WTC11 (cell line): ENCODE measurements around the gene MSL1. TPM values are rescaled to one million over a fixed set of nuclear protein-coding genes. Genes with fewer than 3 reads are reported as not detected.

Source experiments
- ARID4B ChIP-seq: sonication (generic); formaldehyde crosslinking; IDR thresholded peaks from 2 replicates; pipeline ENCODE4 v1.8.0; 2023; ENCODE audit warnings: missing genetic modification reagents, mild to moderate bottlenecking, borderline replicate concordance
- CREM ChIP-seq: sonication (generic); formaldehyde crosslinking; IDR thresholded peaks from 2 replicates; pipeline ENCODE4 v1.8.1; 2022; ENCODE audit warnings: mild to moderate bottlenecking, missing genetic modification reagents, moderate library complexity
- E2F4 ChIP-seq: sonication (generic); formaldehyde crosslinking; IDR thresholded peaks from 2 replicates; pipeline ENCODE4 v1.8.1; 2022; ENCODE audit warnings: low read depth, mild to moderate bottlenecking, moderate library complexity, missing genetic modification reagents, borderline replicate concordance
- ETV6 ChIP-seq: sonication (generic); formaldehyde crosslinking; IDR thresholded peaks from 2 replicates; pipeline ENCODE4 v1.8.1; 2022; ENCODE audit warnings: mild to moderate bottlenecking, missing genetic modification reagents
- FOXJ3 ChIP-seq: sonication (generic); formaldehyde crosslinking; IDR thresholded peaks from 2 replicates; pipeline ENCODE4 v1.9.0; 2021; ENCODE audit warnings: missing genetic modification reagents, mild to moderate bottlenecking, borderline replicate concordance
- NFATC4 ChIP-seq: fragments of 250-450 bp; sonication (Bioruptor Pico); IDR thresholded peaks from 2 replicates; pipeline ENCODE4 v1.9.0; 2021; ENCODE audit warnings: mild to moderate bottlenecking
- NR3C1 ChIP-seq: sonication (generic); formaldehyde crosslinking; conservative IDR thresholded peaks from 2 replicates; pipeline ENCODE4 v1.8.1; 2023; ENCODE audit warnings: low read depth, mild to moderate bottlenecking, missing genetic modification reagents
- PRRX2 ChIP-seq: fragments of 250-450 bp; sonication (Bioruptor Pico); IDR thresholded peaks from 2 replicates; pipeline ENCODE4 v1.8.0; 2021; ENCODE audit warnings: mild to moderate bottlenecking
- TEAD4 ChIP-seq: sonication (generic); formaldehyde crosslinking; IDR thresholded peaks from 2 replicates; pipeline ENCODE4 v1.8.0; 2022; ENCODE audit warnings: mild to moderate bottlenecking, missing genetic modification reagents
- USF2 ChIP-seq: sonication (generic); formaldehyde crosslinking; IDR thresholded peaks from 2 replicates; pipeline ENCODE4 v1.8.1; 2023; ENCODE audit warnings: mild to moderate bottlenecking, missing genetic modification reagents, moderate library complexity
- ZNF138 ChIP-seq: sonication (generic); formaldehyde crosslinking; conservative IDR thresholded peaks from 2 replicates; pipeline ENCODE4 v1.8.1; 2022; ENCODE audit warnings: mild to moderate bottlenecking, moderate library complexity, missing genetic modification reagents
- ZNF512 ChIP-seq: sonication (generic); formaldehyde crosslinking; IDR thresholded peaks from 2 replicates; pipeline ENCODE4 v1.8.1; 2022; ENCODE audit warnings: missing genetic modification reagents, borderline replicate concordance
- ZNF671 ChIP-seq: fragments of 250-450 bp; sonication (Bioruptor Pico); IDR thresholded peaks from 2 replicates; pipeline ENCODE4 v1.8.0; 2021; ENCODE audit warnings: mild to moderate bottlenecking
- ZSCAN18 ChIP-seq: fragments of 250-450 bp; sonication (Bioruptor Pico); IDR thresholded peaks from 2 replicates; pipeline ENCODE4 v2.1.2; 2022; ENCODE audit warnings: mild to moderate bottlenecking, moderate library complexity
- total RNA-seq: library from RNA; stranded (reverse); gene quantifications from 3 replicates; pipeline ENCODE4 v1.2.3, GENCODE V29; 2021
- TF ChIP-seq, protein P1 (sequence below): fragments of 250-450 bp; sonication (Bioruptor Pico); conservative IDR thresholded peaks from 2 replicates; pipeline ENCODE4 v1.9.0; 2021; ENCODE audit warnings: mild to moderate bottlenecking
- TF ChIP-seq, protein P2 (sequence below): sonication (generic); formaldehyde crosslinking; conservative IDR thresholded peaks from 2 replicates; pipeline ENCODE4 v1.8.1; 2023; ENCODE audit warnings: mild to moderate bottlenecking, low read depth, missing genetic modification reagents, moderate library complexity
- TF ChIP-seq, protein P3 (sequence below): sonication (generic); formaldehyde crosslinking; IDR thresholded peaks from 2 replicates; pipeline ENCODE4 v1.8.1; 2022; ENCODE audit warnings: mild to moderate bottlenecking, missing genetic modification reagents, moderate library complexity, borderline replicate concordance
- TF ChIP-seq, protein P4 (sequence below): sonication (generic); formaldehyde crosslinking; conservative IDR thresholded peaks from 2 replicates; pipeline ENCODE4 v1.8.1; 2022; ENCODE audit warnings: mild to moderate bottlenecking, missing genetic modification reagents
- TF ChIP-seq, protein P5 (sequence below): sonication (generic); formaldehyde crosslinking; IDR thresholded peaks from 2 replicates; pipeline ENCODE4 v1.8.1; 2022; ENCODE audit warnings: low read depth, missing genetic modification reagents, borderline replicate concordance

The MSL1 gene
- total RNA-seq, 1 experiment from 2014 or later, result 78.1 TPM

GRCh38 chr17:40100669-40101366 is 21.0 kb upstream of the MSL1 start (continued):
- TF ChIP-seq, protein P1, sequence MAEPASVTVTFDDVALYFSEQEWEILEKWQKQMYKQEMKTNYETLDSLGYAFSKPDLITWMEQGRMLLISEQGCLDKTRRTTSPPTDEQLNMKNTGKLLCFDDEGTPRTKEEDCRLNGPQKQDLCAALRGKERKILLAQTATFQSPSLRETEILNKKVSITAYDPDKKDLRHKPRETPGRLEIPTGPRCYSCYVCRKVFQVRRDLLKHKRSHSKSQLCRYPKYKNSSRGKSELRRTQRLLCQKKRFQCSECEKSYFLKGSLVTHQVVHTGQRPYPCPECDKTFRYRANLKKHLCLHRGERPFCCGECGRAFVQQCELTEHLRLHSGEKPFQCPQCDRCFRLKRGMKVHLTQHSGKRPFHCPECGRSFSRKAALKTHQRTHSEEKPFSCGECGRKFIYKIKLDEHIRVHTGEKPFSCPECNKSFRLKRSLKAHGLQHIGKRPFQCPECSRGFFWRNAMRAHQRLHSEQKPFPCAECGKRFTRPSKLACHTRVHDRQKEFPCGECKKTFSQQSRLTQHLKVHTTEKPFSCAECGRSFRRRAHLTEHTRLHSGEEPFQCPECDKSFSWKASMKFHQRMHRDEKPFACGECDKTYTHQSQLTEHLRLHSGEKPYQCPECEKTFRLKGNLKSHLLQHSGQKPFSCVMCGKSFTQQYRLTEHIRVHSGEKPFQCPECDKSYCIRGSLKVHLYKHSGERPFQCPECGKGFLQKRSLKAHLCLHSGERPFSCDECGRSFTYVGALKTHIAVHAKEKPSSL, result no peak
- TF ChIP-seq, protein P2, sequence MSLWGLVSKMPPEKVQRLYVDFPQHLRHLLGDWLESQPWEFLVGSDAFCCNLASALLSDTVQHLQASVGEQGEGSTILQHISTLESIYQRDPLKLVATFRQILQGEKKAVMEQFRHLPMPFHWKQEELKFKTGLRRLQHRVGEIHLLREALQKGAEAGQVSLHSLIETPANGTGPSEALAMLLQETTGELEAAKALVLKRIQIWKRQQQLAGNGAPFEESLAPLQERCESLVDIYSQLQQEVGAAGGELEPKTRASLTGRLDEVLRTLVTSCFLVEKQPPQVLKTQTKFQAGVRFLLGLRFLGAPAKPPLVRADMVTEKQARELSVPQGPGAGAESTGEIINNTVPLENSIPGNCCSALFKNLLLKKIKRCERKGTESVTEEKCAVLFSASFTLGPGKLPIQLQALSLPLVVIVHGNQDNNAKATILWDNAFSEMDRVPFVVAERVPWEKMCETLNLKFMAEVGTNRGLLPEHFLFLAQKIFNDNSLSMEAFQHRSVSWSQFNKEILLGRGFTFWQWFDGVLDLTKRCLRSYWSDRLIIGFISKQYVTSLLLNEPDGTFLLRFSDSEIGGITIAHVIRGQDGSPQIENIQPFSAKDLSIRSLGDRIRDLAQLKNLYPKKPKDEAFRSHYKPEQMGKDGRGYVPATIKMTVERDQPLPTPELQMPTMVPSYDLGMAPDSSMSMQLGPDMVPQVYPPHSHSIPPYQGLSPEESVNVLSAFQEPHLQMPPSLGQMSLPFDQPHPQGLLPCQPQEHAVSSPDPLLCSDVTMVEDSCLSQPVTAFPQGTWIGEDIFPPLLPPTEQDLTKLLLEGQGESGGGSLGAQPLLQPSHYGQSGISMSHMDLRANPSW (CRISPR knock-in tag), result no peak
- TF ChIP-seq FOXJ3 (CRISPR knock-in tag) (peak; percentile 85; the same call in 1 of the 2 replicates), USF2 (CRISPR knock-in tag) (peak; percentile 93), NR3C1 (CRISPR knock-in tag) (no peak; the same call in 1 of the 2 replicates), TEAD4 (CRISPR knock-in tag) (peak; percentile 81; the same call in 1 of the 2 replicates), CREM (CRISPR knock-in tag) (peak; percentile 91), ETV6 (peak; percentile 100), ZNF671 (CRISPR knock-in tag) (no peak), ZNF138 (CRISPR knock-in tag) (peak; percentile 96), ZNF512 (CRISPR knock-in tag) (no peak), PRRX2 (CRISPR knock-in tag) (no peak), ARID4B (CRISPR knock-in tag) (peak; percentile 99), E2F4 (CRISPR knock-in tag) (no peak), ZSCAN18 (CRISPR knock-in tag) (no peak), NFATC4 (CRISPR knock-in tag) (no peak)
- TF ChIP-seq, protein P3, sequence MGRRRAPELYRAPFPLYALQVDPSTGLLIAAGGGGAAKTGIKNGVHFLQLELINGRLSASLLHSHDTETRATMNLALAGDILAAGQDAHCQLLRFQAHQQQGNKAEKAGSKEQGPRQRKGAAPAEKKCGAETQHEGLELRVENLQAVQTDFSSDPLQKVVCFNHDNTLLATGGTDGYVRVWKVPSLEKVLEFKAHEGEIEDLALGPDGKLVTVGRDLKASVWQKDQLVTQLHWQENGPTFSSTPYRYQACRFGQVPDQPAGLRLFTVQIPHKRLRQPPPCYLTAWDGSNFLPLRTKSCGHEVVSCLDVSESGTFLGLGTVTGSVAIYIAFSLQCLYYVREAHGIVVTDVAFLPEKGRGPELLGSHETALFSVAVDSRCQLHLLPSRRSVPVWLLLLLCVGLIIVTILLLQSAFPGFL (CRISPR knock-in tag), result 0 out of 2 replicates have a peak, but pooled peaks have one; percentile 88
- TF ChIP-seq, protein P4, sequence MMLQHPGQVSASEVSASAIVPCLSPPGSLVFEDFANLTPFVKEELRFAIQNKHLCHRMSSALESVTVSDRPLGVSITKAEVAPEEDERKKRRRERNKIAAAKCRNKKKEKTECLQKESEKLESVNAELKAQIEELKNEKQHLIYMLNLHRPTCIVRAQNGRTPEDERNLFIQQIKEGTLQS, result no peak
- TF ChIP-seq, protein P5, sequence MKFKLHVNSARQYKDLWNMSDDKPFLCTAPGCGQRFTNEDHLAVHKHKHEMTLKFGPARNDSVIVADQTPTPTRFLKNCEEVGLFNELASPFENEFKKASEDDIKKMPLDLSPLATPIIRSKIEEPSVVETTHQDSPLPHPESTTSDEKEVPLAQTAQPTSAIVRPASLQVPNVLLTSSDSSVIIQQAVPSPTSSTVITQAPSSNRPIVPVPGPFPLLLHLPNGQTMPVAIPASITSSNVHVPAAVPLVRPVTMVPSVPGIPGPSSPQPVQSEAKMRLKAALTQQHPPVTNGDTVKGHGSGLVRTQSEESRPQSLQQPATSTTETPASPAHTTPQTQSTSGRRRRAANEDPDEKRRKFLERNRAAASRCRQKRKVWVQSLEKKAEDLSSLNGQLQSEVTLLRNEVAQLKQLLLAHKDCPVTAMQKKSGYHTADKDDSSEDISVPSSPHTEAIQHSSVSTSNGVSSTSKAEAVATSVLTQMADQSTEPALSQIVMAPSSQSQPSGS (CRISPR knock-in tag), result 0 out of 2 replicates have a peak, but pooled peaks have one; percentile 73
